GM12801 (cell line): Measurements from ENCODE around the gene SLC6A3.

Experiments
- CTCF ChIP-seq: IDR thresholded peaks from one replicate; pipeline ENCODE4 v1.5.1; 2011; ENCODE audit warnings: control low read depth; ENCODE audit not compliant: insufficient read length; ENCODE audit errors: extremely low read depth

Gene SLC6A3

GRCh38 chr5:1359713-1360112 is 85.5 kb downstream of the SLC6A3 start:
- TF ChIP-seq CTCF: no peak

- no peak for TF ChIP-seq CTCF
Observed at GRCh38 chr5:1359031-1359645, 86.1 kb downstream of the SLC6A3 start.

GRCh38 chr5:1358726-1359025 is 86.6 kb downstream of the SLC6A3 start:
- TF ChIP-seq CTCF: no peak

GRCh38 chr5:1357946-1358725 is 87.1 kb downstream of the SLC6A3 start:
- no peak for TF ChIP-seq CTCF

- no peak for TF ChIP-seq CTCF
Observed at GRCh38 chr5:1356873-1357787, 88.1 kb downstream of the SLC6A3 start.

GRCh38 chr5:1354576-1354975 is 90.7 kb downstream of the SLC6A3 start:
- TF ChIP-seq CTCF: no peak

GRCh38 chr5:1352231-1353219 is 92.7 kb downstream of the SLC6A3 start:
- TF ChIP-seq CTCF: no peak
